Astrocyte (in vitro differentiated cells and primary cell): ENCODE results near the gene NUTM2D.
"Not testable (repeated sequence)": the region's sequence is repeated elsewhere in the genome, so short reads cannot be mapped to it uniquely, and the experiment has no call there.

ENCODE experiments used
- CTCF ChIP-seq: IDR thresholded peaks from 2 replicates; pipeline ENCODE4 v1.5.1; 2011; ENCODE audit warnings: low read depth, mild to moderate bottlenecking, inconsistent platforms, low read length, moderate library complexity; ENCODE audit not compliant: insufficient read depth
- EZH2 ChIP-seq: IDR thresholded peaks from 2 replicates; pipeline ENCODE4 v1.6.1; 2012; ENCODE audit warnings: mild to moderate bottlenecking, low read length, inconsistent platforms; ENCODE audit not compliant: insufficient read depth

DNA sequence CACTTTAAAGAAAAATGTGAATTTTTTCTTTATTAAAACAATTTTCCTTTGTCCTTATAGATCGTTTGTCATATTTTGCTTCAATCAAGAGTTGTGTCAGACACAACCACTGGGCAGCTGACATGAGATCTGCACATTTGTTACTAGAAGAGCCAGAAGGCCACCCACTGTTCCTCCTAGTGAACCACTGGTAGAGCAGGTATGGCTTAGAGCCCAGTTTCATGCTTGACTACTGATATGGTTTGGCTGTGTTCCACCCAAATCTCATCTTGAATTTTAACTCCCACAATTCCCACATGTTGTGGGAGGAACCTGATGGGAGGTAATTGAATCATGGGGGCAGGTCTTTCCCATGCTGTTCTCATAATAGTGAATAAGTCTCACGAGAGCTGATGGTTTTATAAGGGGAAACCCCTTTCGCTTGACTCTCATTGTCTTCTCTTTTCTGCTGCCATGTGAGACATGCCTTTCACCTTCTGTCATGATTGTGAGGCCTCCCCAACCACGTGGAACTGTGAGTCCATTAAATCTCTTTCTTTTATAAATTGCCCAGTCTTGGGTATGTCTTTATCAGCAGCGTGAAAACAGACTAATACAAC is 28.3 kb downstream of the NUTM2D start:
- TF ChIP-seq CTCF, EZH2: not testable (repeated sequence)
